ENCODE measurements around the gene SUPT3H.
A peak's percentile ranks its signal among the peaks of the same experiment; 100 is the strongest.

The SUPT3H gene

GRCh38 chr6:45387236-45387635 lies 9.5 kb upstream of the SUPT3H start:
- no peak for DNase-seq

GRCh38 chr6:45386501-45386900 lies 8.8 kb upstream of the SUPT3H start:
- no peak for DNase-seq

- no peak for DNase-seq
These were observed 4.7 kb upstream of the SUPT3H start for GRCh38 chr6:45382391-45382790.

- peak; percentile 50 for DNase-seq
These were observed 696 bp upstream of the SUPT3H start for GRCh38 chr6:45378334-45378926.

GRCh38 chr6:45377043-45377553 lies 636 bp downstream of the SUPT3H start:
- DNase-seq = no peak

GRCh38 chr6:45376310-45377042 lies 1.3 kb downstream of the SUPT3H start:
- DNase-seq = no peak

DNA sequence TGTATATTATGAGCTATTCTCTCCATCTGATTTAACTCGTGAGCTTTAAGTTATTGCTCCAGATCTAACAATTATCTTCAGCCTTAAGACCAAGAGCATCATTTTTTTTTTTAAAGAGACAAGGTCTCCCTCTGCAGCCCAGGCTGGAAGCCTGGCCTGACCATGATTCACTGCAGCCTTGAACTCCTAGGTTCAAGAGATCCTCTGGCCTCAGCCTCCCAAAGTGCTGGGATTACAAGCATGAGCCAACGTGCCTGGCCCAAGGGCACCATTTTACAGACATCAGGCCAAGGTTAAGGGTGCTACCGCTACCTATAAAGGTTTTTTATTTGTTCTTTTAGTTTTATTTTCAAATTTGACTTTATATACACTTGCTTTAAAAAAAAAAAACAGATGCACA lies 2.3 kb downstream of the SUPT3H start:
- DNase-seq = no peak

DNA sequence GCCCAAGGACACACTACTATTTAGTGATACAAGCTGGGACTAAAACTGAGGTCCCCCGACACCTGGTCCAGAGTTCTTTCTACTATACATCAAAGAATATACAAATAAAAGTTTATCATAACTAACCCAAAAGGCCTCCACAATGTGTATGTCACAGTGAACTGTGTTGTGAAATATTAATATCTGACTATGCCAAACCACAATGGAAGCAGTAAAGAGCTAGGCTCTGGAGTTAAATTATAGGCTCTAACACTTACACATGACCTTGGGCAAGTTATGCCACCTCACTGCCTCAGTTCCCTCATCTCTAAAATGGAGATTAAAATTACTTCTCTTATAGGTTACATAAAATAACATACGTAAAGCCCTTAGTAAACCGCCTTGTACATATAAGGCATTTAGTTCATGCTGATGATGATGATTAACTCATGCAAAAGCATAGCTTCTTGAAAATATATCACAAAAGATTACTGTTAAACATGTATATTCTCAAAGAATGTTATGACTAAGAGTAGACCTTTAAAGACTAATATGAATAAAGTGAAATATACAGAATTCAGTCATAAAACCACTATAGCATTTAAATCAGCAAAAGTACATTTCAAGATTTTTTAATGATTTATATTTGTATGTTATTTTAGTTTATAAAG lies 5.7 kb downstream of the SUPT3H start:
- no peak for DNase-seq

- no peak for DNase-seq
These were observed 7.9 kb downstream of the SUPT3H start for GRCh38 chr6:45369870-45370269.

- DNase-seq = no peak
These were observed 9.7 kb downstream of the SUPT3H start for GRCh38 chr6:45367999-45368398.

DNA sequence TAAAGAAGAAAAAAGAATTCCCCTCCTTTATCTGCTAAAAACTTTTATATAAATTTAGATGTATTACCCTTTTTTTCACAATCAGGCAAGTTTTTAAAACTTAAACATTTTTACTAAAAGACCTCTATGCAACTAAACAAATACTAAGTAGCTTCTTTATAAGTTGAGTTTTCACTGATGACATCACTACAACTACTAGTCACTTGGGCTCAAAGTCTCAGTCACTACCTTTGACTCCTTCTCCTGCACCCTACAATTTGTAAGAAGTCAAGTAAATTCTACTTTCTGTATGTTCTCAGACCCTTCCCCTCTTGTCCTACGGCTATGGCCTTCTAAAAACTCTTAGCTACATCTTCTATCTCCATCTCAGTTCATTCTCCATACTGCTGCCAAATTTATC lies 11.2 kb downstream of the SUPT3H start:
- no peak for DNase-seq

- DNase-seq = no peak
These were observed 12.7 kb downstream of the SUPT3H start for GRCh38 chr6:45365036-45365435.

DNA sequence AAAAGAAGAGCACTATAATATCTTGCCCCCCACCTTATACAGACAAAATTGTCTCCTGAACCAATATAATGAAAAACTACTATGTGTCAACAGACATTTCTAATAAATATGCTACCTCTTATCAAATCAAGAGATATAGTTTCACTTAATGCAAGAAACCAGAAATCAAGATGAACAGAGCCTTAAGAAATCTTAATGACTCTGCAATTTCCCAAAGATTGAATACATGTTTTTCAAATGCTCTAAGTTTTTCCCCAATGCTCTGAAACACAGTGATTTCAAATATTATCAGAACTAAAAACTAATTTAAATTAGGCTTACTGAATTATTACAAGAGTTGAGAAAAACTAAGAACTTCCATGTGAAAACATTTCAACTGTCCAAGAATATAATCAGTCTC lies 13.3 kb downstream of the SUPT3H start:
- no peak for DNase-seq

DNA sequence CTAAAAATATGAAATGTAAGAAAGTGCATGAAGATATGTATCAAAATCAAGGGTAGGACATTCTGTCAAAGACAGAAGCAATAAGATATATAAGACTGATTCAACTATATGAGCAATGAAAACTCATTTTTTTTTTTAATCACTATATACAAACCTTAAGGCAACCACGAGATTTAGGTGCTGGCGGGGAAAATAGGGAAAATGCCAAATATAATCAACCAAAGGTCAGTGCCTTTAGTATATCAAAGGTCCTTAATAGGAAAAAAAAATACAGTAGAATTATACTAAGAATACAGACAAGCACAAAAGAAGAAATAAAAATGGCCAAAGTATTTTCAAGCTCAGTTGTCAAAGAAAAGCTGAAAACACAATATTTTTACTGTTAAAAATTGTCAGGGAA lies 24.1 kb downstream of the SUPT3H start:
- no peak for DNase-seq

GRCh38 chr6:45351667-45352066 lies 26.1 kb downstream of the SUPT3H start:
- DNase-seq = no peak

DNA sequence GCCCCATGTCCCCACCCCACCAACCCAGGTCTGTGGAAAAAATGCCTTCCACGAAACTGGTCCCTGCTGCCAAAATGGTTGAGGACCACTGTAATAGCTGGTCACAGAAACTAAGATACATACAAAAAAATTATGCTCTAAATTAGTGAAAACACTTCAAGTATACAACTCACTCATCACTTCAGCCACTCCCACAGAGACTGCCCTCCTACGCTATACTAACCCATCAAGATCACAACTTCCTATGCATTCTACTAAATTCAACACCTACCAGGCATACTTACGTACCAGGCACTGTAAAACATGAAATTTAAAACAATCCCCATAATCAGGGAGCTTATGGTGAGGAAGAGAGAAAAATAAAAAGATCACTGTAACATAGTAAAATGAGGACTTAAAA lies 26.7 kb downstream of the SUPT3H start:
- DNase-seq = no peak

DNA sequence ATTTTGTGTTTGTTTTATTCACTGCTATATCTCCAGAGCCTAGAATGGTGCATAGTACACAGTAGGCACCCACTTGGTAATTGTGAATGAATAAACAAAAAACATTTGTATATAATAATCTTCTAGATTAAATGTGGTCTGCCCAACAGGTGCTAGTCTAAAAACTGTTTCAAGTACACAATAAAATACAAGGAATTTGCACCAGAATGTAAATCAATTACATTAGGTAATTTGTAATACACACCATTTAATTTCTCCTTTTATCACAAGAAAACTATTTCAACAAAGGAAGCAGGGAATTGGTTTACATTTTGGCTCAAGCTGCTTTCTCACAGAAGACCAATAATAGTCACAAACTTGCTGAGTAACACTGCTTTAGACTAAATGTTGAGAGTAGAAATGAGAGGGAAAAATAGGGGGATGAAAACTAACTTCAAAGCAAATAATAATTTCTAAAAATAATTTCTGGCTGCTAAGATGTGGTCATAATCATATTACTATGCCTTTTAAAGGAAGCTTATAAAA lies 27.5 kb downstream of the SUPT3H start:
- no peak for DNase-seq

DNA sequence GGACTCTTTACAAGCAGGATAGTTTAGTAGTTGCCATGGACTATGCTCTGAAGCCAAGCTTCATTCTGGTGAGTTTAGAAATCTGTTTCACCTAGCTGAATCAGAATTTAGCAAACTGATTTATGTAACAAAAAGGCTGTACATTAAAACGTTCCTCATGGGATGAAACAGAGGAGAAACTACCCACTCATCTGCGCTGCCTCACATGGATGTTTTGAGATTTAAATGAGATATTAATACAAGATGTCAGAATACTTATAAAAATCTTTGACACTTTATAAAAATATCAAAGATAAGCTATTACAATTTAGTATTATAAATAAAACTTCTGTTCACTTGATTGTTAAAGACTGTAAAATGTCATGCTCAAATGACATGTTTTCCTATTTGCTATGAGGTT lies 32.8 kb downstream of the SUPT3H start:
- no peak for DNase-seq

GRCh38 chr6:45328523-45328922 lies 49.2 kb downstream of the SUPT3H start:
- DNase-seq = no peak

- DNase-seq = no peak
These were observed 49.7 kb downstream of the SUPT3H start, which contains the start of gene RUNX2 for GRCh38 chr6:45327956-45328522. Gene RUNX2, plus strand, starts transcription at chr6:45328330. Its CDS starts 397 bp downstream, at chr6:45328727.

DNA sequence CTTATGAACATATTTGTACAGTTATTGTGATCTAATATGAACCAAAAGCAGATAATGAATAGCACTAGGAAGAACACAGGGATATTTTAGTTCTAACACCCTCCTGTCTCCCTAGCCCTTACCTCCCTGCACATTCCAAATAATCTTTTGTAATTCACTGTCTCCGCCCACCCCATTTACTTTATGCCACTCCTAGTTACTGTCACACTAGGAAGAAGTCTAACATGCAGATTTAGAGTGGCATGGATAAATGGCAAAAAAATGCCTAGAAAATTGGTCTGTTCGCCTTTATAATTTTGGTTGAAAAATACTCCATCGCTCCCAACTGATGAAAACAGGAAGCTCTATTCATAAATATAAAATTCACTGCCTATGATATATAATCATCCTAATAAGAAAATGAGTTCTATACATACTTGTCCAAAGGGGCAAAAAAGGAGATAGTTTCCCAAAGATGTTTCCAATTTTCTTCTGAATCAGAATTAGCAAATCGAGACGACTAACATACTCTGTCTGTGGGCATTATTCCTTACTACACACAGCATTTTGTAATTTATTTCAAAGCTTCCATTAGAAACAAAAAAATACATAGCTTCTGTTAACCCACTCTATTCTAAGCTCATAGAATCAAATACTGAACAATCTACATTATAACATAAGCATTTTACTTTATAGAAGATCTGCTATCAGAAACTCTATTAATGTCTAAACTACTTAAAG lies 50.9 kb downstream of the SUPT3H start:
- DNase-seq = no peak

- DNase-seq = no peak
These were observed 54.0 kb downstream of the SUPT3H start for GRCh38 chr6:45323656-45324224.

Data from NCI-H510A (cell line).